Putamen (tissue), 1 donor: ENCODE results near the gene RABEP1.

Experiments
- DNase-seq: peaks from one replicate; pipeline ENCODE4 v3.0.0-alpha.2; 2016; ENCODE audit warnings: low spot score

Gene RABEP1

DNA sequence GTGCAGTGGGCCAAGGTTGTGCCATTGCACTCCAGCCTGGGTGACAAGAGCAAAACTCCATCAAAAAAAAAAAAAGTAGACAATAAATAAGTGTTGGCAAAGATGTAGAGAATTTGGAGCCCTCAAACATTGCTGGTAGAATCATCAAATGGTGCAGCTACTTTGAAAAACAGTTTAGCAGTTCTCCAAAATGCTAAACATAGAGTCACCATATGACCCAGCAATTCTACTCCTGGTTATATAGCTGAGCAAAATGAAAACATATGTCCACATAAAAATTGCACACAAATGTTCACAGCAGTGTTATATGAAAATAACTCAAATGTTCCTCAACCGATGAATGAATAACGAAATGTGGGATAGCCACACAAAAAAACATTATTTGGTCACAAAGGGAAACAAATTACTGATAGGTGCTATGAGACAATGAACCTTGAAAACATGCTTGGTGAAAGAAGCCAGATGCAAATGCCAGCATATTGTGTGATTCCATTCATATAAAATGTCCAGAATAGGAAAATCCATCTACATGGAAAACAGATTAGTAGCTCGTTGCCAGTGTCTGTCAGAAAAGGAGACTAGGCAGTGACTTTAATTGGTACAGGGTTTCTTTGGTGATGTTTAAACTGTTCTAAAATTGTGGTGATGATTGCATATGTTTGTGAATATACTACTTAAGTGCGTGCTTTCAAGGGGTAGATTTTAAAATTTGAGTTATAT is 12.7 kb upstream of the RABEP1 start:
- no peak for DNase-seq

DNA sequence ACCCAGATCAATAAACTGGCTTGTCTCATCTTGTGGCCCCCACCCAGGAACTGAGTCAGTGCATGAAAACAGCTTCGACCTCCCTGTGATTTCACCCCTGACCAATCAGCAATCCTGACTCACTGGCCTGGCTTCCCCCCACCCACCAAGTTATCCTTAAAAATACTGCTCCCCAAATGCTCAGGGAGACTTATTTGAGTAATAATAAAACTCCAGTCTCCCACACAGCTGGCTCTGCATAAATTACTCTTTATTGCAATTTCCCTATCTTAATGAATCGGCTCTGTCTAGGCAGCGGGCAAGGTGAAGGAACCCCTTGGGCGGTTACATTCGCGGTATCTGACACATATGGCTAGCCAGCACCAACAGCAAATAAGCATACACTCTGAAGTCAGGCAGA is 9.8 kb upstream of the RABEP1 start:
- no peak for DNase-seq

DNA sequence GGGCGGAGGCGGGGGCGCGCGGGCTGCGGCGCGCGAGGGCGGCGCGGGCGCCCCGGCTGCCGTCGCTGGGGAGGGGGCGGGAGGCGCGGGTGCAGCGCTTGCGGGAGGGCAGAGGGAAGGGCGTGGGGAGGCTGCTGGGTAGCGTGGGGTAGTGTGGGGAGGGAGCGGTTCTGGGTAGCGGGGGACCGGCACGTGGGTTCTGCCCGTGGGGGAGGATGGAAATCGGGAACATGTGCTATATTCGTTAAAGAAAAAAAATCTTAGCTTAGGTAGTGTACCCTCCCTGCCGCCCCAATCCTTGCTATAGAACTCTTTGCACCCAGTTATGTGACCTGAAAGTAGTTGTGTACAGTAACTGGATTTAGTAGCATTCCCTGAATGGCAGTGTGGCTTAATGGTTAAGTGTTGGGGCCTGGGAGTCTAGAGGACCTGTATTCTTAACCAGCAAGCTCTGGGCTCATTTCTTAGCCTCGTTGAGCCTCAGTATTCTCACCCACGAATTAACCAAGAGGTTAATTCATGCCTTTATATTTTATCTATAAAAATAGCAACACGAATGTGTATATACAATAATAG is 646 bp downstream of the RABEP1 start:
- peak; percentile 53 for DNase-seq

DNA sequence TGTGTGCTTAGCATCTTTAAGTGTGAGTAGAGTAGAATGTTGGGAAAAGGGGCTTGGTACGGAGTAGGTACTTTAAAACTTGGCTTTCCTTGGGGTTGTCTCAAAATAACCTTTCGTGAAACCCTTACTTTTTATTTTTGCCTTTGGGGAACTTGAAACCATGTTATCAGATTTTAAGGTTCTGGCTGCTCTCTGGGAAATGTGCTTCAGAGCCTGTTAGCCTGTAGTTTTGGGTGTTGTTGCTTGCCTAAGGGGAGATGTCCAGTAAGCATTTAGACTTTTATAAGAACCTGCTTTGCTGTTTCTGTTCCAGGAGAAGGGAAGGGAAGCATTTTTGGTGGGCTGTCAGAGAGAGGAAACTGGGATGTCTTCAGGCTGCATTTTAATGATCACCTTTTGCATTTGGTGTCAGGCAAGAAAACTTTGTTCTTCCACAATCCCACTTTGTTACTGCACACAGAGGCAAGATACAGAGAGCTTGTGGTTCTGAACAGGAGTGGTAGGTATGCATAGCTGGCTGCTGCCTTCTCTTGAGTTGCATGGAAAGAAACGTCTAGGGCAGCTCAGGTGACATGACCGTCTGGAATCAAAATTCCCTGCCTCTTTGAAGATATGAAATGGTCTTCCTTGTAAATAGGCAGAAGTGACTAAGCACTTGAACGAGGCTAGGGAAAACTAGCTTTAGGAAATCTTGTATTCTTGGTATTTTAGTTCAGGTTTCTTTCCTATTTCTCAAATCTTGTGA is 1.7 kb downstream of the RABEP1 start:
- DNase-seq: no peak

DNA sequence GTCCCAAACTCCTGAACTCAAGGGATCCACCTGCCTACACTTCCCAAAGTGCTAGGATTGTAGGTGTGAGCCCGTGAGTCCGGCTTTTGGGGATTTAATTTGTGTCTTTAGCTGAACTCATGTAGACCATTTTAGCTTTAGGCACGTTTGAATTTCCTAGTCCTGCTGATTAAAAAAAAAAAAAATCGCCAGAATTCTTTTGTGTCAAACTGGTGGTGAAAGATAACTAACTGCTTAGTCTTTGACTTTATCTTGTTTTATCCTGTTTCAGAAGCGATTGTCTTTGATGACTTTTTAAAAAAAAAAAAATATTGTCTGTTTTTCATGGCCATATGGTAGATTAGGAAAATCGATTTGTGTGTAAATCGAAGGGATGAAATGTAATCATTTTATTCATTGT is 2.6 kb downstream of the RABEP1 start:
- DNase-seq: no peak

DNA sequence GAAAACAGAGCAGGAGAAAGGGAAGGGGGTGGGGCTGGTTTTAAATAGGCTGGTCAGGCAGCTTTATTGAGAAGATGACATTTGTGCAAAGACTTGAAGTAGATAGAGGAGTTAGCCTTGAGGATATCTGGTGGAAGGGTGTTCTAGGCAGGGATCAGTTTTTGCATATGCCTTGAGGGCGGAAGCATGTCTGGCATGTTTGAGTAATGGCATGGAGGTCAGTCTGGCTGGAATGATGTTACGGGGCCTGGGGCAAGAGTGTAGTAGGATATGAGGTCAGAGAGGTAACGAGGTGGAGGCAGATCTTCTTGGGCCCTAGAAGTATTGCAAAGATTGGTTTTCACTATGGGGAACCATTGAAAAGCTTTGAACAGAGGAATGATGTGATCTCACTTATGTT is 4.8 kb downstream of the RABEP1 start:
- DNase-seq: no peak

DNA sequence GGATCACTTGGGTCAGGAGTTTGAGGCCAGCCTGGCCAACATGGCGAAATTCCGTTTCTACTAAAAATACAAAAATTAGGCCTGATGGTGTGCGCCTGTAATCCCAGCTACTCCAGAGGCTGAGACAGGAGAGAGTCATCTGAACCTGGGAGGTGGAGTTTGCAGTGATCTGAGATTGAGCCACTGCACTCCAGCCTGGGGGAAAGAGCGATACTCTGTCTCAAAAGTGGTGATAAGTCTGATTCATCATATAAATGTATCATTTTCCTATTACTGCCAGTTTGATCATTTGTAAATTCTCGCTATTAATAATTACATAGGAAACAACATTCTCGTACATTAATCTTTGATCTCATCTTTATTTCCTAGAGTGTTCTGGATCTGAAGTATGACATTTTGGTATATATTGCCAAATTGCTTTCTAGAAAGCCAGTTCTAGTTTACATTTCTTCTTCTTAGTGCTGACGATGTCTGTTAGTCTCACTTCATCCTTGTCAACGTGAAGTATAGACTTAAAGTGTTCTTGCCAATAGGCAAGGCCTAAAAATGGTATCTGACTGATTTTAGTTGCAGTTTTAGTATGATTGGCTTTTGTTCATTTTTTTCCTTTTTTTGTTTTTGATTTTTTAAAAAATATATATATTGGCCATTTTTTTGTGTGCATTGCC is 9.7 kb downstream of the RABEP1 start:
- no peak for DNase-seq

DNA sequence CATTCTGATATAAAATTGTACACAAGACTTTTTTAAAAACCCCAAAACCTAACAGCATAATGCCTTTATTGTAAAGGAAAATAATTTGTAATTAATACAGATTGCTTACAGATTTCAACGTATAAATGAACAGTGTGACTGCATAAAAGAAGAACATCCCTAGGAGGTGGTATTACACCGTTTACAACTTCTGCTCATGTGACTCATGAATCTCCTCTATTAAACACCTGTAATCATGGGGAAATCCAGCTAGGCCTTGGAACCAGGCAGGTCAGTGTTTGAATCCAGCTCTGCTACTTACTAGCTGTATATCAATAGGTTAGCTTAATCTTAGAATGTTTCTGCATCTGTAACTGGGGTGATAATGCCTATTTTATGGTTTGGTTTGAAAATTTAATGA is 15.2 kb downstream of the RABEP1 start:
- DNase-seq: no peak

DNA sequence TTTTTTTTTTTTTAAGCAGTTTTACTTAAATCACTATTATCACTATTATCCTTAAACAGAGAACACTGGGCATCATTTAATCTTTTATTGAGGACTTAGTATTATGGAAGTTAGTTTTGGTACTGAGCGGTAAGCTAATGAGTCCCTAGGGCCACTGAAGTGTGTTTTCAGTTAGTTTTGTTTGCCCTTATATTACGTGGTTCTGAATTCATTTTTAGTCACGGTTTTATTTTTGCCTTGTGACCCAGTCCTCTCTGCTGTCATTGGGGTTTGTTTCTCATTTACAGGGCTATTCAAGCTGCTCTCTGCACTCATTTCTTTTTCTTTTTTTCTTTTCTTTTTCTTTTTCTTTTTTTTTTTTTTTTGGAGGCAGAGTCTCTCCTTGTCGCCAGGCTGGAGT is 17.3 kb downstream of the RABEP1 start:
- no peak for DNase-seq

DNA sequence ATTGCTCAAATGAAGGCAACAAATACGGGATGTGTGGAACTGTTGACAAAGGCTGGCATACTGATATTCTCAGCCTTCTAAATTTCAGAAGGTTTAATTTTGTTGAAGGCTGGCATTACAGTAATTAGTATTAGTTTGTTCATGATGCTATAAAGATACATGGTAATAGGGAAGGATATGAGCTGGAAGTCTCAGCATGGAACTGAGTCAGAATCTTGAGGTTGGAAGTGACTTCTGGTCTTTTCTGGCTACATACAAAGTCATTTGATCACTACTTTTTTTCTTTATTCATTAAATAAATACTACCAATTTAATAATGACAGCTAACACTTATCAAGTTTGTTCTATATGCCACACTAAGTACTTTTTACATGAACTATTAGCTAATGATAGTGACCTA is 22.6 kb downstream of the RABEP1 start:
- no peak for DNase-seq

DNA sequence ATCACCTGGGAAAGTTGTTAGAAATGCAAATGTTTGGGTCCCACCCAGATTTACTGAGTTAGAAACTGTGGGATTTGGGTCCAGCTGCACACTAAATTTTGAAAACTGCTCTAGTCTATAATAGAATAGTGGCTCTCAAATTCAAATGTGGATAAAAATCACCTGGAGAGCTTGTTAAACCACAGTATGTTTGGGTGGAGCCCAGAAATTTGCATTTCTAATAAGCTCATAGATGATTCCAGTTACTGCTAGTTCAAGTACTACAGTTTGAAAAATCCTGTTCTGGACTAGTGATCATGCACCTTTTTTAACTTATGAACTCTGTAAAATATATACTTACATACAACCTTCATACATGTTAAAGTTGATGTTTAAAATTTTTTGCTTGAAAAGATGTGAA is 27.8 kb downstream of the RABEP1 start:
- no peak for DNase-seq

DNA sequence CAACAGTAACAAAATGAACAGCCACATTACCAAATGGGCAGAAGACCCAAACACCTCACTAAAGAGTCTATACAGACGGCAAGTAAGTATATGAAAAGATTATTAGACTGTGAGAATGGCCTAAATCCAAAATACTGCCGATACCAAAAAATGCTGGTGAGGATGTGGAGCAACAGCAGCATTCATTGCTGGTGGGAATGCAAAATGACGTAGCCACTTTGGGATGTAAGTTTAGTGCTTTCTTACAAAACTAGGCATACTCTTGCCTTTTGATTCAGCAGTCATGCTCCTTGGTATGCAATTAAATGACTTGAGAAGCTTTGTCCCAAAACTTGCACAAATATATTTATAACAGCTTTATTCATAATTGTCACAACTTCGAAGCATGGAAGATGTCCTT is 43.8 kb downstream of the RABEP1 start:
- DNase-seq: no peak

DNA sequence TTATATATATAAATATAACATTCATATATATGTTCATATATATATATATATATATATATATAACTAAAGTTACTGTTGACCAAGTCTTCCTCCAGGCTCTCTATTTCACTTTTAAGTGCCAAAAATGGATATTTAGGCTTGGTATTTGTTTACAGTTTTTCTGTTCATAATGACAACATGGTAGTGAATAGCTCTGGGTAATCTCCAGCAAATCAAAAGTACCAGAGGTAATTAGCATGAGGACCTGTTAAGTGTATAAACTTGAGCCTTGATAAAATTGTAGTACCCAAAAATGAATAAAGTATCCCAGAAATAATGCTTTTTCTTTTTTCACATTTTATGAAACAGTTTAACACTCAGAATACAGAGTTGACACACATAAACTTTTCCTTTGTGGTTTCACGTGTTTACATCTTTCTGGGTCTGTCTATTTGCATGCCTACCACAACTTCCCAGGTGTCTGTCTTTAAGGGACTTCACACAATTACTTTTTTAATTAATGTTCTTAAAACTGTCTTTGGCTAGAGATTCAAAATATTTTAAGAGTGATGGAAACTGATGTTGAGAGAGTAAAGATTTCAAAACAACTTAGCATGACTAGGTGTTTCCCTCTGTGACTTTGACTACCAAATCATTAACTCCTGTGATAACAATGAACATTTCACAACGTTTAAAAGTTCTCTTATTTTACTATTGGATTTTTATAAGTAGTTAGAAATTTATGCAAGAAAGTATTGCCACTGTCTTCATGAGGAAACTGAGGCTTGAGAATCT is 47.9 kb downstream of the RABEP1 start:
- DNase-seq: no peak

DNA sequence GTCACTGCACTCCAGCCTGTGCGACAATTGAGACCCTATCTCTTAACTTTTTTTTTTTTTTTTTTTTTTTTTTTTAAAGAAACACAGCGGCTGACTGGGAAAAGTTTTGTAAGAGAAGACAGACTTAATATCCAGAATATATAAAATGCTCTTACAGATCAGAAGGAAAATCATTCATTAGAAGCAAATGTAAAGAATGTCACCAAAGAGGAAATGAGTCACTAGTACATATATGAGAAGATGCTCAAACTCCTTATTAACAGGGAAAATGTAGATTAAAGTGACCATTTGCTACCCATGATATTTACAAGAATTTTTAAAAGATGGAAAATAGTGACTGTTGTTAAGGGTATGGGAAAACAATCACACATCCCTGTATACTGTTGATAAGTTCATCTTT is 48.9 kb downstream of the RABEP1 start:
- no peak for DNase-seq

DNA sequence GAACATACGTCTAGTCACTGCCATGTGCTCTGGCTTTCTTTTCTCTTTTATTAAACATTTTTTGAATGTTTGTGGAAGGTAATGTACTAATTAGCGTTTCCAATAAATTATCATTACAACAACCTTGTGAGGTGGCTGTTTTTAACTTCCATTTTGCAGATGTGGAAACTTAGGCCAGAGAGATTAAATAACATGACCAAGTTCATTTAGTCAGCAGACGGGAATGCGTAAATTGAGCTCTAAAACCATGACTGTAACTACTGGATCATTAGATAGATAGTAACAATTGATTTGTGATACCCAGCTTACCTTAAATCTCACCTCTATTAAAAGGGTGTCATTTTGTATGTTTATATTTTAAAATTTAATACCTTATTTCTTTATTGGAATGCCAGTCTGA is 49.4 kb downstream of the RABEP1 start:
- no peak for DNase-seq

DNA sequence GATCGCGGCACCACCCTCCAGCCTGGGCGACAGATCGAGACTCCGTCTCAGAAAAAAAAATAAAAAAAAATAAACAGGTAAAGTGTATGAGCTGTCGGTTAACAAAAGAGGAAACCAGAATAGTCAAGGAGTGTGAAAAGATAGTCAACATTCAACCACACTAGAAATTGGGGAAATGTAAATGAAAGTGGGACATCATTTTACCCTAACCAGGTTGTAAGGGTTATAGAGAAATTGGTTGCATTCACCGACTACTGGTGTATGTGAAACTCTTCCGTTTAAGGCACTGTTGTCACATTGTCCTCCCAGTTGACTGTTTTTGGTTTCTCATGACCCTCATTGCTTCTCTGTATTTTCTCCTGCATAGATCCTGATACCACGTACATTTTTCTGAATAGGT is 62.8 kb downstream of the RABEP1 start:
- DNase-seq: no peak

DNA sequence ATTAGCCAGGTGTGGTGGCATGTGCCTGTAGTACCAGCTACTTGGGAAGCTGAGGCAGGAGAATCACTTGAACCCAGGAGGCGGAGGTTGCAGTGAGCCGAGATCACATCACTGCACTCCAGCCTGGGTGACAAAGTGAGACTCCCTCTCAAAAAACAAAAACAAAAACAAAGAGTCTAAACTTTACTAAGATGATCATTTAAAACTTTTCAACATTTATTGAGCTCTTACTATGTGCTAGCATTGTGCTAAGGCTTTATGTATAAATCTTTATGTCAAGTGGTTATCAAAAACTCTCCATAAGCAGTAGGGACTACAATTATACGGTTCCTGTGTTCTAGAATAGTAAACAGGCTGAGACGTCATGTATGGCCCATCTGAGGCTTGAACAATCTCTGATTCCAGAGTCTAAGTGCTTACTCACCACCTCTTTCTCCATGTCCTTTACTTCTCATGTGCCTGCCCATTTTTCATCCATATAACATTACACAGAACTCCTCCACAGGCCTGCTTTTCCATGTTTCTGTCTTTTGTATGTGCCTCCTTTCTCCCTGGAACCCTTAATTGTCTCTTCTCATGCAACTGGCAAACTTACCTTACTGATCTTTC is 70.7 kb downstream of the RABEP1 start:
- no peak for DNase-seq

DNA sequence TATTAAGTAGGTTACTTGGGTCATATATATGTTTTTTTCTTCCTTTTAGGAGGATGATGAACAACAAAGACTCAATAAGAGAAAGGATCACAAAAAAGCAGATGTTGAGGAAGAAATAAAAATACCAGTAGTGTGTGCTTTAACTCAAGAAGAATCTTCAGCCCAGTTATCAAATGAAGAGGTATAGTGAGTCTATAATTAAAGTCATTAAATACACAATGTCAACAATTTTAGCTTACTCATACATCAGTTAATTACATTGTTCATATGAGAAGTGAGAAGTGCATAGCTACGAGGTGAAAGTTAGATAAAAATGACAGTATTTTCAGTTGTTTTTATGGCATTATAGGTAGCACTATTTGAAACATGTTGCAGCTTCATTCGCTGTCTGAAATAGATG is 72.2 kb downstream of the RABEP1 start:
- no peak for DNase-seq

DNA sequence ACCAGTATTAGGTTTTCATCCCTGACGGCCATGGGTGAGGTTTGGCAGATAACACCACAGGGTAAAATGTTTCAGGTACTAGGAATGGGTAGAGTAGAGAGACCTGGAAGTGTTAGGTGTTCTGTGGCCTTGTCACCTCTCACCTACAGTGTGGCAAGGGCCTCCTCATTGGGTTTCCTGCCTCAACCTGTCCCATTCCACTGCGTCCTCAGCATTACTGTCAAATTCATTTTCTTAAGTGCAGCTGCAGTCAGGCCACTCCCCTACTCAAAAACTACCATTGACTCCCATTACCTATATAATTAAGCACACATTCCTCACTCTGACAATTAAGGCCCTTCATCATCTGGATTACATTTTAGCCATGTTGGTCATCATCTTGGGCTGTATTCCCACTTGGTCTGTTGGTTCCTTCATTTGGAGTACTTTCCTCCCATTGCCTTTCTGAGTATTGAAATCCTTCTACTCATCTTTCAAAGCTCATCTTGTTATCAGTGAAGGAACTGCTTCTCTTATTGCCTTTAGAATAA is 72.9 kb downstream of the RABEP1 start:
- no peak for DNase-seq

DNA sequence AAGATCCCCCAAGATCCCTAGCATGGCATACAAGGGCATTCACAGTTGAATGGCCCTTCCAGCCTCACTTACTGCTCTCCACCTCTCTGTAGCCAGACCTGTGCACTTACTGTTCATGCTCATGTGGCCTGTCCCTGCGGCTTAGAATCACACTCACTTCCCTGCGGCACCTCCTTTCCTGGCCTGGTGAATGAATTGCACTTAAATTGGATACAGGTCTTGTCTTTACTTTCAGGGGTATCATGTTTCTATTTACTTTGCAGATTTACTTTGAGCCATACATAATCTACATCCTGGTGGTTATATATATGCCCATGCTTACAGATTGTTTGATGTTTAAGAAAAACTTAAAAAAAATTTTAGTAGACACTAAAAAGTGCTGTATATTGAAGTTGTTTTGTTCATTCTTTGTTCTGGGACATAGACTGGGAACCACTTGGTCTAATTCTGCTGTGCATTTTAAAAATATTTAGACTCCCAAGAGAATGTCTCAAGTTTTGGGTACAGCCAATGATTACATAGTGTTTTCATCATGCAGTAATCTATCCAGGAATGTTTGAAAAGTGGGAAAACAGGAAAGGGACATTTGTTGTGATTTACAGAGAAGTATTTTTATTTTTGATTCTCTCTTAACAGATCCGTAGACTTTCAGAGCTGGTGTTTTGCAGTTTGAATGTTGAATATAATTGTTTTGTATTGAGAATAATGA is 73.5 kb downstream of the RABEP1 start:
- DNase-seq: no peak

DNA sequence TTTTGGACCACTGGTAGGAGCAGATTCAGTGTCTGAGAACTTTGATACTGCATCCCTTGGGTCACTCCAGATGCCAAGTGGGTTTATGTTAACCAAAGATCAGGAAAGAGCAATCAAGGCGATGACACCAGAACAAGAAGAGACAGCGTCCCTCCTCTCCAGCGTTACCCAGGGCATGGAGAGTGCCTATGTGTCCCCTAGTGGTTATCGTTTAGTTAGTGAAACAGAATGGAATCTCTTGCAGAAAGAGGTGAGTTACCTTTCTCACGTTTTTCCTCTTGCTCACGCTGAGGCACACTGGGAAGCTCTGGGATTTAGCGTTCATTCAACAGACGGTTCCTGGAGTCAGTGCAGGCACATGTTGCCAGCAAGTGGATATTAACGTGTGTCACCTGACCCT is 79.3 kb downstream of the RABEP1 start:
- no peak for DNase-seq
